Measurements from ENCODE around the gene MED29. TPM values are rescaled to one million over a fixed set of nuclear protein-coding genes. Genes with fewer than 3 reads are reported as not detected.

Gene MED29
- total and polyA plus RNA-seq, 2 experiments from 2014 or later = 26.1 to 62.0 TPM

DNA sequence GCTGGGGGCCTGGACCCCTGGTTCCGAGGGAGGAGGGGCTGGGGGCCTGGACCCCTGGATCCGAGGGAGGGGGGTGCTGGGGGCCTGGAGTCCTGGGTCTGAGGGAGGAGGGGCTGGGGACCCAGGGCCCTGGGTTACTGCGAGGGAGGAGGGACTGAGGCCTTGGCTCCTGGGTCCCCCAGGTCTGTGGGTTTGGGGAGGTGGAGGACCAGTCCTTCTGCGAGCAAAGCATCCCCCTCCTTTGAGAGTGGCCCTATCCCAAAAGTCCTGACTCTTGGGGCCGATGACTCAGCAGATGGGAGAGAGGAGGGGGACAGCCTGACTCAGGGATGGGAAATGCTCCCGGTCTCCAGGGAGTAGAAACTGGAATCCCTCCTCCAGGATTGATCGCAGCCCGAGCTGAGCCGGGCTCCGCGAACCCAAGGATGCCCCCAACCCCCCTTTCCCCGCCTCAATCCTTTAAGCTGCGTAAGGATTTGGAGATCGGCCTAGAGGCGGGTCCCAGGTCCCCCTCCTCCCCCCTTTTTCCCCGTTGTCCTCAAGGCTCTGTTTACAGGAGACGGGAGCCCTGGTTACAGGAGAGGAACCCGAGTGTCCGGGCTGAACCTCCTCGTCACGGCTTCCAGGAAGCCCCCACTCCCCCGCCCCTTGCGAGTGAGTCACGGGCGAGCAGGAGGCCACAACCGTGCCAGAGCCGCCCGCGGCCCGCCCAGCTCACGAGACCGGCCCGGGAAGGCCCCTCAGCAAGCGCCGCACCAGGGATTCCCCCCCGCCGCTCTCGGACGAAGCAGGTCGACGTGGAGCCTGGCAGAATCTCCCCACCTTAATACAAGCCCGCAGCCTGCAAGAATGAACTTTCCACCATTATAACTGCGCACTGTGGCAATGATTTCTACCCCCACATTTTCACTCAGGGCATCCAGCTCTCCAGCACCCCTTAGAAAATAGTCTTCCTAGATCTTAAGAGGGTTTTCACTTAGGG lies 12.4 kb downstream of the MED29 start:
- TF ChIP-seq, protein P1, sequence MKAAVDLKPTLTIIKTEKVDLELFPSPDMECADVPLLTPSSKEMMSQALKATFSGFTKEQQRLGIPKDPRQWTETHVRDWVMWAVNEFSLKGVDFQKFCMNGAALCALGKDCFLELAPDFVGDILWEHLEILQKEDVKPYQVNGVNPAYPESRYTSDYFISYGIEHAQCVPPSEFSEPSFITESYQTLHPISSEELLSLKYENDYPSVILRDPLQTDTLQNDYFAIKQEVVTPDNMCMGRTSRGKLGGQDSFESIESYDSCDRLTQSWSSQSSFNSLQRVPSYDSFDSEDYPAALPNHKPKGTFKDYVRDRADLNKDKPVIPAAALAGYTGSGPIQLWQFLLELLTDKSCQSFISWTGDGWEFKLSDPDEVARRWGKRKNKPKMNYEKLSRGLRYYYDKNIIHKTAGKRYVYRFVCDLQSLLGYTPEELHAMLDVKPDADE (IDR thresholded peaks at IDR 0.05) = no peak
- TF ChIP-seq POLR2AphosphoS5 (IDR thresholded peaks at IDR 0.05; ENCODE audit: low read depth) = peak; percentile 62
- H3K4me1 Mint-ChIP-seq = peaks cover 50% of the 10 kb centered on the region

DNA sequence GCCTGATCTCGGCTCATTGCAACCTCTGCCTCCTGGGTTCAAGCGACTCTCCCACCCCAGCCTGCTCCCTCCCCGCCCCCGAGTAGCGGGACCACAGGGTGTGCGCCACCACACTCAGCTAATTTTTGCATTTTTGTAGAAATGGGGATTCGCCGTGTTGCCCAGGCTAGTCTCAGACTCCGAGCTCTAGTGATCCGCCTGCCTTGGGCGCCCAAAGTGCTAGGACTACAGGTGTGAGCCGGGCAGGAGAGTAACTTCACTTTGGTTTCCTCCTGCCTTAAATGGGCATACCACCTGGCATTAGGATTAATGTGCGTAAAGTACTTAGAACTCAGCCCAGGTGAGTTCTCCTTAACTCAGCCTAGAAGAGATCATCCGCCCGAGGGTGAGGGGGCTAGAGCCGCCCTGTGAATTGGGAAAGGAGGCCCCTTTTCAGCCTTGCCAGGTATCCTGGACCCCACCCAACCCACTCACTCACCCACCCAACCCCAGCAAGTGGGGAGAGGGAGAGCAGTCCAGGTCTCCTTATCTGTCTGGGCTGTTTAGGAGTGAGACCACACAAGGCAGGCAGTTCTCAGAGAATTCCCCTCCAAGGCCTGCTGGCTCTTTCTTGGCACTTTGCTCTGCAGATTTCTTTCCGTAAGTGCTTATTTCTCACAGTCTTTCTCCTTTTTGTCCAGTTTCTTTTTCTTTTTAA lies 14.2 kb downstream of the MED29 start:
- peaks cover 23% of the 10 kb centered on the region for H3K79me2 ChIP-seq (replicated peaks; ENCODE audit: insufficient read depth)
- Mint-ChIP-seq H3K4me1 (peaks cover 54% of the 10 kb centered on the region), H3K4me3 (peak overlapping the region; percentile 94; the same call in 2 of the 3 replicates), H3K9me3 (no peaks in the 10 kb centered on the region; the same call in 2 of the 3 replicates), H3K27ac (peak overlapping the region; percentile 78), H3K27me3 (ENCODE audit: insufficient read depth, low read depth, poor library complexity) (peaks cover 34% of the 10 kb centered on the region), H3K36me3 (ENCODE audit: low read depth) (peaks cover 14% of the 10 kb centered on the region; the same call in 2 of the 3 replicates)
- H3K27me3 ChIP-seq (ENCODE audit: insufficient read depth) = no peaks in the 10 kb centered on the region
- peak overlapping the region; percentile 99; the same call in 1 of the 2 replicates for H3K4me3 ChIP-seq
- ATAC-seq = no peak
- peaks cover 42% of the 10 kb centered on the region; the same call in 1 of the 2 replicates for H3F3A ChIP-seq (replicated peaks; ENCODE audit: low read depth)
- peak overlapping the region; percentile 91 for H3K4me2 ChIP-seq
- no peak overlapping the region for H2AFZ ChIP-seq
- no peaks in the 10 kb centered on the region for H3K9me2 ChIP-seq (ENCODE audit: insufficient read depth)
- H3K27ac ChIP-seq (ENCODE audit: low read depth) = peak overlapping the region; percentile 85; the same call in 1 of the 2 replicates
- H3K4me1 ChIP-seq (ENCODE audit: insufficient read depth) = peaks cover 54% of the 10 kb centered on the region
- H4K20me1 ChIP-seq (replicated peaks; ENCODE audit: insufficient read depth) = peaks cover under 1% of the 10 kb centered on the region
- H3K36me3 ChIP-seq (ENCODE audit: insufficient read depth) = no peaks in the 10 kb centered on the region
- DNase-seq (ENCODE audit: low spot score) = no peak
- TF ChIP-seq POLR2AphosphoS5 (IDR thresholded peaks at IDR 0.05; ENCODE audit: low read depth) (no peak), CREB1 (CRISPR knock-in tag; IDR thresholded peaks at IDR 0.05; ENCODE audit: low read depth) (no peak), JUNB (IDR thresholded peaks at IDR 0.05; ENCODE audit: unreplicated experiment) (no peak), ZNF331 (CRISPR knock-in tag; IDR thresholded peaks at IDR 0.05; ENCODE audit: low read depth) (no peak), NANOG (IDR thresholded peaks at IDR 0.05; ENCODE audit: borderline replicate concordance) (no peak)
- TF ChIP-seq, protein P2, sequence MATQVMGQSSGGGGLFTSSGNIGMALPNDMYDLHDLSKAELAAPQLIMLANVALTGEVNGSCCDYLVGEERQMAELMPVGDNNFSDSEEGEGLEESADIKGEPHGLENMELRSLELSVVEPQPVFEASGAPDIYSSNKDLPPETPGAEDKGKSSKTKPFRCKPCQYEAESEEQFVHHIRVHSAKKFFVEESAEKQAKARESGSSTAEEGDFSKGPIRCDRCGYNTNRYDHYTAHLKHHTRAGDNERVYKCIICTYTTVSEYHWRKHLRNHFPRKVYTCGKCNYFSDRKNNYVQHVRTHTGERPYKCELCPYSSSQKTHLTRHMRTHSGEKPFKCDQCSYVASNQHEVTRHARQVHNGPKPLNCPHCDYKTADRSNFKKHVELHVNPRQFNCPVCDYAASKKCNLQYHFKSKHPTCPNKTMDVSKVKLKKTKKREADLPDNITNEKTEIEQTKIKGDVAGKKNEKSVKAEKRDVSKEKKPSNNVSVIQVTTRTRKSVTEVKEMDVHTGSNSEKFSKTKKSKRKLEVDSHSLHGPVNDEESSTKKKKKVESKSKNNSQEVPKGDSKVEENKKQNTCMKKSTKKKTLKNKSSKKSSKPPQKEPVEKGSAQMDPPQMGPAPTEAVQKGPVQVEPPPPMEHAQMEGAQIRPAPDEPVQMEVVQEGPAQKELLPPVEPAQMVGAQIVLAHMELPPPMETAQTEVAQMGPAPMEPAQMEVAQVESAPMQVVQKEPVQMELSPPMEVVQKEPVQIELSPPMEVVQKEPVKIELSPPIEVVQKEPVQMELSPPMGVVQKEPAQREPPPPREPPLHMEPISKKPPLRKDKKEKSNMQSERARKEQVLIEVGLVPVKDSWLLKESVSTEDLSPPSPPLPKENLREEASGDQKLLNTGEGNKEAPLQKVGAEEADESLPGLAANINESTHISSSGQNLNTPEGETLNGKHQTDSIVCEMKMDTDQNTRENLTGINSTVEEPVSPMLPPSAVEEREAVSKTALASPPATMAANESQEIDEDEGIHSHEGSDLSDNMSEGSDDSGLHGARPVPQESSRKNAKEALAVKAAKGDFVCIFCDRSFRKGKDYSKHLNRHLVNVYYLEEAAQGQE (IDR thresholded peaks at IDR 0.05; ENCODE audit: unreplicated experiment) = no peak

More for the DNA sequence above, 12.4 kb downstream of the MED29 start:
- peak overlapping the region; percentile 99 for H3K27ac Mint-ChIP-seq
- peak overlapping the region; percentile 100 for H3K27ac ChIP-seq (ENCODE audit: low read depth)
- H3K4me2 ChIP-seq = peak overlapping the region; percentile 91
- peak overlapping the region; percentile 85 for H3K4me3 Mint-ChIP-seq
- no peaks in the 10 kb centered on the region for H3K9me2 ChIP-seq (ENCODE audit: insufficient read depth)
- peaks cover 43% of the 10 kb centered on the region; the same call in 1 of the 2 replicates for H3F3A ChIP-seq (replicated peaks; ENCODE audit: low read depth)
- no peaks in the 10 kb centered on the region; the same call in 2 of the 3 replicates for H3K9me3 Mint-ChIP-seq
- peaks cover 29% of the 10 kb centered on the region for H3K27me3 Mint-ChIP-seq (ENCODE audit: insufficient read depth, low read depth, poor library complexity)
- 0 out of 2 replicates have a peak overlapping the region, but pooled peaks have one; percentile 2 for H2AFZ ChIP-seq
- DNase-seq (ENCODE audit: low spot score) = peak; percentile 92
- no peaks in the 10 kb centered on the region; the same call in 1 of the 2 replicates for H4K20me1 ChIP-seq (replicated peaks; ENCODE audit: insufficient read depth)
- peaks cover 19% of the 10 kb centered on the region for H3K79me2 ChIP-seq (replicated peaks; ENCODE audit: insufficient read depth)
- no peaks in the 10 kb centered on the region for H3K27me3 ChIP-seq (ENCODE audit: insufficient read depth)
- H3K36me3 Mint-ChIP-seq (ENCODE audit: low read depth) = peaks cover 20% of the 10 kb centered on the region
- H3K36me3 ChIP-seq (ENCODE audit: insufficient read depth) = no peaks in the 10 kb centered on the region
- peak; percentile 13 for ATAC-seq
- peaks cover 47% of the 10 kb centered on the region for H3K4me1 ChIP-seq (ENCODE audit: insufficient read depth)
- H3K4me3 ChIP-seq = peak overlapping the region; percentile 99
